Sigmoid colon (tissue), 7 donors: ENCODE data around the gene ENAH. TPM values are rescaled to one million over a fixed set of nuclear protein-coding genes. Genes with fewer than 3 reads are reported as not detected.
A peak's percentile ranks its signal among the peaks of the same experiment; 100 is the strongest.

Source experiments
- DNase-seq: peaks from one replicate; pipeline ENCODE4 v3.0.0-alpha.2; 2019
- H3K27ac ChIP-seq, 4 donors: fragments of 200-600 bp; sonication (generic); one replicate each; pipeline ENCODE4 v1.5.1; 2016 to 2019; ENCODE audit warnings: mild to moderate bottlenecking in 1 of 4
- H3K27me3 ChIP-seq, 3 donors: fragments of 200-600 bp; sonication (generic); one replicate each; pipeline ENCODE4 v1.5.1; 2019; ENCODE audit warnings: mild to moderate bottlenecking in 1 of 3
- H3K36me3 ChIP-seq, 4 donors: fragments of 200-600 bp; sonication (generic); one replicate each; pipeline ENCODE4 v1.5.1; 2016 to 2019
- H3K4me1 ChIP-seq, 4 donors: fragments of 200-600 bp; sonication (generic); one replicate each; pipeline ENCODE4 v1.5.1; 2017 to 2019
- H3K4me3 ChIP-seq, 4 donors: fragments of 200-600 bp; sonication (generic); one replicate each; pipeline ENCODE4 v1.5.1; 2017 to 2019; ENCODE audit warnings: mild to moderate bottlenecking in 2 of 4, moderate library complexity in 1 of 4
- H3K9me3 ChIP-seq, 4 donors: fragments of 200-600 bp in 3 of 4; sonication (generic) in 3 of 4; one replicate each; pipeline versions ENCODE4 v1.5.1 to v1.6.1; 2013 to 2019
- EP300 ChIP-seq, 4 donors: sonication (generic); formaldehyde crosslinking; IDR thresholded peaks; one replicate each; pipeline ENCODE4 v1.6.1; 2017; ENCODE audit warnings: antibody characterized with exemption in 4 of 4
- POLR2A ChIP-seq, 2 donors: fragments of 450-650 bp; IDR thresholded peaks; one replicate each; pipeline ENCODE4 v1.6.1; 2016; ENCODE audit warnings: antibody characterized with exemption in 2 of 2, mild to moderate bottlenecking in 2 of 2, moderate library complexity in 2 of 2
- POLR2AphosphoS5 ChIP-seq, 4 donors: sonication (generic); formaldehyde crosslinking; IDR thresholded peaks; one replicate each; pipeline ENCODE4 v1.6.1; 2017; ENCODE audit warnings: antibody characterized with exemption in 4 of 4
- WGBS, 2 donors: extraction: QIAGEN DNeasy Blood & Tissue Kit; methylation state at CpG; one replicate each; pipeline ENCODE4 v1.1.7; 2013; 5-methylcytosine and 5-hydroxymethylcytosine counted together
- intact Hi-C: fragments of 100-400 bp; cut with DNase I; formaldehyde crosslinking; loops from one replicate; pipeline ENCODE4 v1.15.1; 2023
- polyA plus RNA-seq, 3 donors: library from polyadenylated mRNA; stranded (reverse); fragments of 200-250 nt; gene quantifications; one replicate each; pipeline ENCODE4 v1.2.3, GENCODE V29; 2013
- total RNA-seq, 4 donors: library from RNA; depleted of rRNA; stranded (reverse); fragments of >200 nt; gene quantifications; one replicate each; pipeline ENCODE4 v1.1.0, GENCODE V29; 2016
- TF ChIP-seq, protein P1 (sequence below), 4 experiments: fragments of 450-650 bp in 3 of 4; fragments of 200-600 bp in 1 of 4; IDR thresholded peaks; one replicate each; pipeline ENCODE4 v1.5.1; 2016 to 2019; ENCODE audit warnings: antibody characterized with exemption in 4 of 4, mild to moderate bottlenecking in 3 of 4, moderate library complexity in 2 of 4
- donor health status: healthy with polysubstance abuse.
- donor health status: Bipolar disorder and iron deficiency.
- donor health status: healthy.

The ENAH gene
- total and polyA plus RNA-seq, 7 donors = 9.6 to 197 (median 92.2) TPM

DNA sequence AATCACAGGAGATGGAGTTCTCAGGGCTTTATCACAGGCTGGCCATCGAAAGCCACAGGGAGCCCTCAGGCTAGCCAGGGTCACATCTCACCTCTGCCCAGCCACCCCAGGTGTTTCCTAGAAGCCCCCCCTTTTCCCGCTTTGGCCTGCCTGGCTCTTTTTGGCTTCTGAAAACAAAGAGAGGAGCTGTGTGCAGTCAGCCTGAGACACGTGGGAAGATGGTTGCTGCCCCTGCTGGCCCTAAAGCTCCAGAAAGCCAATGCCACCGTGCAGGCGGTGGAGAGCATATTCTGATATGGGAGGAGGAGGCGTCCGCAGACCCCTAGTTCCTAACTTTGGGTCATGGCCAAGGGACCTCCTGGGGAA is 206.3 kb downstream of the ENAH start:
- intact Hi-C loops = no loop called here

DNA sequence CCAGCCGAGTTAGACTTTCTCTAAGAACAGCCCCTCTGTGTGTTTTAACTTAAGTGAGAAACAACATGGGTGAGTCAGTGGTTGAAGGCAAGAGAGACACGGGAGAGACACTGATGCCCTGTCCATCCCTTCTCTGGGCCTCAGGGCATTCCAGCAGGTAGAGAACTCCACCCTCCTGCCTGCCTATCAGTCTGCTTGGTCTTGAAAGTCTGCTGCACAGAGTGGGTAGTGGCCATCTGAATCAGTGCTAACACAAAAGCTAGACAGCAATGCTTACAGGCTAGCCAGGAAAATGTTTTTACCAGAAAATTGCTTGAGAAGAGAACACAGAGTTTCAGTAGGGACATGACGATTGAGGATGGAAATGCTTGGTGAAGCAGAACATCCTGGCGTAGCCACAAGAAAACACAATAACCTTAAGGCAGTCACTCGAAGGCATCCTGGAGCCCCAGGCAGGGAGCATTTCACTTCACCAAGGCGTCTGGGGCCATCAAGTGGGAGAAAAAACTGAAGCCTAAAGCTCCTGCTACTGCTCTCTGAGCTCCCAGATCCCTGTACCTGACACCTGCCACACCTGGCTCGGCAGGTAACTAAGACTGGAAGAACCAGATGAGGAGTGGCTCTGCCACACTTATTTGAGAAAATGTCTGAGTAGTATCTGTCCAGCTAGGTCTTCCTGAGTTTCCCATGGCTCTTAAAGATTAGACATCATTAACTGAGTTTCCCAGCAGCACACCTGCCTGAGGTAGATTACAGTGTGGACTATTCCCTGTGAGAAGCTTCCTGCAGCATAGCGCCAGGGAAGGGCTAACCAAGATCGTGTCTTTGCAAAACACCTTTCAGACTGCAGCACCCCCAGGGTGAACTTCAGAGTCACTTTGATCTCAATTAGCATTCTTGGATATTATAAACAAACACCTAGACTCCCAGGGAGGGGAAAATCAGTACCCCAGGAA is 207.0 kb downstream of the ENAH start:
- Histone ChIP-seq H3K27ac (peak overlapping the region; percentile 91 to 96 (median 93)), H3K9me3 (no peaks in the 10 kb centered on the region), H3K4me3 (no peak overlapping the region), H3K36me3 (no peaks in the 10 kb centered on the region), H3K4me1 (peaks cover 0 to 92% (median 88%) of the 10 kb centered on the region in 4 donors), H3K27me3 (no peaks in the 10 kb centered on the region)
- intact Hi-C loops = no loop called here
- DNase-seq = peak; percentile 79
- TF ChIP-seq, protein P1, sequence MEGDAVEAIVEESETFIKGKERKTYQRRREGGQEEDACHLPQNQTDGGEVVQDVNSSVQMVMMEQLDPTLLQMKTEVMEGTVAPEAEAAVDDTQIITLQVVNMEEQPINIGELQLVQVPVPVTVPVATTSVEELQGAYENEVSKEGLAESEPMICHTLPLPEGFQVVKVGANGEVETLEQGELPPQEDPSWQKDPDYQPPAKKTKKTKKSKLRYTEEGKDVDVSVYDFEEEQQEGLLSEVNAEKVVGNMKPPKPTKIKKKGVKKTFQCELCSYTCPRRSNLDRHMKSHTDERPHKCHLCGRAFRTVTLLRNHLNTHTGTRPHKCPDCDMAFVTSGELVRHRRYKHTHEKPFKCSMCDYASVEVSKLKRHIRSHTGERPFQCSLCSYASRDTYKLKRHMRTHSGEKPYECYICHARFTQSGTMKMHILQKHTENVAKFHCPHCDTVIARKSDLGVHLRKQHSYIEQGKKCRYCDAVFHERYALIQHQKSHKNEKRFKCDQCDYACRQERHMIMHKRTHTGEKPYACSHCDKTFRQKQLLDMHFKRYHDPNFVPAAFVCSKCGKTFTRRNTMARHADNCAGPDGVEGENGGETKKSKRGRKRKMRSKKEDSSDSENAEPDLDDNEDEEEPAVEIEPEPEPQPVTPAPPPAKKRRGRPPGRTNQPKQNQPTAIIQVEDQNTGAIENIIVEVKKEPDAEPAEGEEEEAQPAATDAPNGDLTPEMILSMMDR (IDR thresholded peaks at IDR 0.05) = no peak
- TF ChIP-seq POLR2AphosphoS5 (IDR thresholded peaks at IDR 0.05) (peak; percentile 56 to 81 (median 70)), POLR2A (IDR thresholded peaks at IDR 0.05) (peak in 1 of 2 donors; percentile 16), EP300 (IDR thresholded peaks at IDR 0.05) (peak in 3 of 4 donors; percentile 75 to 93 (median 92))
- 21 to 46% methylated on average over 9 of the region's 9 CpGs for WGBS, 2 donors

More for the DNA sequence above, 206.3 kb downstream of the ENAH start:
- 60 to 76% methylated on average over 7 of the region's 7 CpGs for WGBS, 2 donors
- Histone ChIP-seq H3K27me3 (no peaks in the 10 kb centered on the region), H3K4me1 (peaks cover 0 to 92% (median 86%) of the 10 kb centered on the region in 4 donors), H3K27ac (peak overlapping the region; percentile 91 to 96 (median 93)), H3K4me3 (no peak overlapping the region), H3K9me3 (no peaks in the 10 kb centered on the region), H3K36me3 (no peaks in the 10 kb centered on the region)
- no peak for TF ChIP-seq POLR2AphosphoS5 (IDR thresholded peaks at IDR 0.05)
- no peak for TF ChIP-seq EP300 (IDR thresholded peaks at IDR 0.05)
- TF ChIP-seq, protein P1 (IDR thresholded peaks at IDR 0.05) = no peak
- TF ChIP-seq POLR2A (IDR thresholded peaks at IDR 0.05) = no peak
- peak; percentile 71 for DNase-seq

DNA sequence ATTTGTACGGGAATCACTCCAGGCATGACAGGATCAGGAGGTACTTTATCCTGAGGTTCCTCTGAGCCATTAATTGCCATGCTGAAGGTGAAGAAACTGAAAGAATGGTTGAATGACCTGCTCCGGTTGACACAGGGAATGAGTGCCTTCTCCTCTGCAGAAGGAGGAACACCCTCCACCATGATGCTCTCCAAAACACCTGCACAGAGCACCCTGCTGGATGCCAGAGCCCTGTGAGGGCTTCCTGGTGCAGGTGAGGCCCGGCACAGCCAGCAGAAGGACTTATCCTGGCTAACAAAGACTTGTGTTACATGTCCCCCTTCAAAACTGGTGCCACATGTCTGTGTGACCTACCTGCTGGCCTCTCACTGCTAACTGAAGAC is 210.8 kb downstream of the ENAH start:
- WGBS, 2 donors = 16 to 46% methylated on average over 3 of the region's 3 CpGs
- Histone ChIP-seq H3K36me3 (no peaks in the 10 kb centered on the region), H3K9me3 (no peaks in the 10 kb centered on the region), H3K4me3 (no peak overlapping the region), H3K27ac (peak overlapping the region; percentile 46 to 96 (median 93)), H3K4me1 (peaks cover 0 to 91% (median 81%) of the 10 kb centered on the region in 4 donors), H3K27me3 (no peaks in the 10 kb centered on the region)
- TF ChIP-seq, protein P1 (IDR thresholded peaks at IDR 0.05) = no peak
- TF ChIP-seq POLR2A (IDR thresholded peaks at IDR 0.05) = no peak
- TF ChIP-seq EP300 (IDR thresholded peaks at IDR 0.05) = no peak
- TF ChIP-seq POLR2AphosphoS5 (IDR thresholded peaks at IDR 0.05) = no peak
- intact Hi-C loops = no loop called here
- peak; percentile 47 for DNase-seq

DNA sequence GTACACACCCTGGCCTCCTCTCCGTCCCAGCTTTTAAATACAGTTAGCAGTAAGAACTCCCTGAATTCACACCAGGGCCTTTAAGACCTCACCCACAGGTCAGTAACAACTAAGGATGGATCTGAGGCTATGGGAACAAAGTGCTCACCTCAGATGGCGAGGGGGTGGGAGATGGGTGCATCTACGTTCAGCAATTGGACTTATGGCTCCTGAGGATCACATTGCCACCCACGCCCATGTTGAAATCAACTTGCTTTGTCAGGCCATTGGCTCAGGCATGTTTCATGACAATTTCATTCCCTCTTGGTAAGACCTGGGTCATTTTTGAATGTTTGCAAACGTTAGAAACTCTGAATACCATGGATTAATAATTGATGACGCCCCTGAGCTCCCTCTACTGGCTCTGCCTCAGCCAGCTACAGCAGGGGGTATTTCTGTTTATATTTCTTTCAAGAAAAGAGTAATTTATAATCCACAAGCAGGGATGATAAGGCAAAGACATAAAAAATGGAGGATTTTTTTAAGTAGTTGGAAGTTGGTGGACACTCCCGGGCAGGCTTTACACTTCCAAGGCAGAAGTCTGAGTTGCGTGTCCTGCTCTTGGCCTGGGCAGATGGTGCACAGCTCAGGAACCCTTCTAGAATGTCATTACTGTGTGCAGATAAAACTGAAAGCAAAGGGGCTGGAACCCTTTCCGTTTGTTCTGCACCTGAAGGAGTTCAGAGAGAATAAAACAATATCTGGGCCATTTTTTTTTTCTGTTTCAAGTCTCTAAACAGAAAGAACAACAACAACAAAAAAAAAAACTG is 211.4 kb downstream of the ENAH start:
- H3K27ac ChIP-seq = peak overlapping the region; percentile 46 to 96 (median 93)
- H3K4me1 ChIP-seq = peaks cover 0 to 85% (median 75%) of the 10 kb centered on the region in 4 donors
- H3K27me3 ChIP-seq = no peaks in the 10 kb centered on the region
- DNase-seq = peak; percentile 40
- intact Hi-C loops = no loop called here
- H3K36me3 ChIP-seq = no peaks in the 10 kb centered on the region
- TF ChIP-seq EP300 (IDR thresholded peaks at IDR 0.05) (no peak), POLR2AphosphoS5 (IDR thresholded peaks at IDR 0.05) (no peak), POLR2A (IDR thresholded peaks at IDR 0.05) (no peak)
- TF ChIP-seq, protein P1 (IDR thresholded peaks at IDR 0.05) = no peak
- WGBS, 2 donors = 14 to 54% methylated on average over 9 of the region's 9 CpGs
- no peaks in the 10 kb centered on the region for H3K9me3 ChIP-seq
- H3K4me3 ChIP-seq = no peak overlapping the region
